SW480 (cell line): ENCODE results near the gene RBBP4.
"Not testable (repeated sequence)": the region's sequence is repeated elsewhere in the genome, so short reads cannot be mapped to it uniquely, and the experiment has no call there.

ENCODE experiments used
- DNase-seq: peaks from one replicate; pipeline ENCODE4 v3.0.0-alpha.2; 2016; ENCODE audit warnings: low spot score

Gene RBBP4

DNA sequence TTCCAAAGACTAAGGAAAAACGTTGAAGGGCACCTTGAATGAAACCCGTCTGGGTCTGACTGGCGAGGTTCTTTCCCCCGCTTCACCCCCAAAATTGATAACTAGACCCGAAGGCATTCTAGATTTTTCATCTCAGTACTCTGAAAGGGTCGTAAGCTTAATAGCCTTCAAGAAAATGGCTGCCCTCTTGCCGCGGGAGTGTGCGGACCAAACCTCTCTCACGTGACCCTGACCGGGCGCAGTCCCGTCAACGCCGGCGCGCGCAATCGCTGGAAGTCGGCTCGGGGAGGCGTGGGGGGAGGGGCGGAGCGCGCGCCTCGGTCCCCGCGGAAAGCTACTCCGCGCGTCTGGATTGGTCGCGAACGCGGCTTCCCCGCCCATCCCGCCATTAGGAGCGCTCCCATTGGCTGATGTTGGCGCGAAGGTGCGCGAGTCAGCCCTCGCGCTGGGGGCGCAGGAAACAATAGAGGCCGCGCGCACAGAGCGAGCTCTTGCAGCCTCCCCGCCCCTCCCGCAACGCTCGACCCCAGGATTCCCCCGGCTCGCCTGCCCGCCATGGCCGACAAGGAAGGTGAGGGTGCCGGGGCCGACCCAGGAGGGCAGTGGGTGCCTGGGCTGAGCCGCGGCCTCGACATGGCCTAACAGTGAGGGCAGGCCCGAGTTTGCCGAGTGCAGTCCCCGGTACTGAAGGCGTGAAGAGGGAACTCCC lies at the start of gene RBBP4:
Gene RBBP4, plus strand, starts transcription at position 457 of the 709 bp plus-strand sequence. Its CDS starts 99 bp downstream, at position 556.
- peak; percentile 94 for DNase-seq

GRCh38 chr1:32605711-32606424 lies 45.1 kb upstream of the RBBP4 start:
- DNase-seq, result no peak

DNA sequence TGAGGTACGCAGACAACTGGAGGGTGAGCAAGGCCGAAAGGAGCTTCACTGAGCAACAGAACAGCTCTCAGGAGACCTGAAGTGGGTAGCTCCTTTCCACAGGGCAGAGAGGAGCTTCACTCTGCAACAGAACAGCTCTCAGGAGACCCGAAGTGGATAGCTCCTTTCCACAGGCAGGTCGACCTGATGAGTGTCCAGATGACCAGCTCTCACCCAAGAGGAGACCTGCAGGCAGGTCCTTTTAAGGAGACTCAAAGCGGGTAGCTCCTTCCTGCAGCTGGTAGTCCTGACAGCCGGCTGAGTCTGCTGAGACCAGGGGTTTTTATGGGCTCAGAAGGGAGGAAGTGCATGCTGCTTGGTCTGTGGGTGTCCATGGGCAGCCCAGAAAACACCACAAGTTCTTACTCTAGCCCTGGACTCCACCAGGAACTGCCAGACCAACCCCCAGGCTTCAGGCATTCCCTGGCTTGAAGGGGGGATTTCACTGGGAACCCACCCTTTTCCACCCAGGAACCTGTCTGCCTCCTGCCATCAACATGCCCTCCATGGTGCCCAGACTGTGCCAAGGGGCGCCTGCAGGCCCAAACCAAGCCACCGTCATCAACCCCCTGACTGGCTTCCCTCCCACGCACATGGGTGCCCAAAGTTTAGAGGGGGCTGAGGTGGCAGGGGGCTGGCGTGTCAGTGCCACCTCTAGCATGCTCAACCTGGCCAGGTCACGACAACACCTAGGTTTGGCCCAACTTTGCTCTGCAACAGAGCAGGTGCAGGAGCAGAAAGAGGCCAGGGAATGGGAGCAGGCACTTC lies 44.2 kb upstream of the RBBP4 start:
- DNase-seq, result no peak

GRCh38 chr1:32609180-32609579 lies 41.8 kb upstream of the RBBP4 start:
- no peak for DNase-seq

DNA sequence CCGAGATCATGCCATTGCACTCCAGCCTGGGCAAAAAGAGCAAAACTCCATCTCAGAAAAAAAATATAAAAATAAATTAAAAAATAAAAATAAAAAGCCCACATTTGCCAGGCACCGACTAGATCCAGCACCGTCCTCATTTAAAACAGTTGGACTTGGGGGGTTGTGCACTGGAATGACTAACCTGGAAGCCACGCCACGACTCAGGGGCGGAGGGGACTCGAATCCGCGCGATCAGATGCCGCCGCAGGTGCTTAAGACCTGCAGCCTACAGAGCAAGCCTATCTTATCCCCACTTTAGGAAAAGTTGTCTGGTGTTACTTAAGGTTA lies 39.2 kb upstream of the RBBP4 start:
- DNase-seq, result no peak

DNA sequence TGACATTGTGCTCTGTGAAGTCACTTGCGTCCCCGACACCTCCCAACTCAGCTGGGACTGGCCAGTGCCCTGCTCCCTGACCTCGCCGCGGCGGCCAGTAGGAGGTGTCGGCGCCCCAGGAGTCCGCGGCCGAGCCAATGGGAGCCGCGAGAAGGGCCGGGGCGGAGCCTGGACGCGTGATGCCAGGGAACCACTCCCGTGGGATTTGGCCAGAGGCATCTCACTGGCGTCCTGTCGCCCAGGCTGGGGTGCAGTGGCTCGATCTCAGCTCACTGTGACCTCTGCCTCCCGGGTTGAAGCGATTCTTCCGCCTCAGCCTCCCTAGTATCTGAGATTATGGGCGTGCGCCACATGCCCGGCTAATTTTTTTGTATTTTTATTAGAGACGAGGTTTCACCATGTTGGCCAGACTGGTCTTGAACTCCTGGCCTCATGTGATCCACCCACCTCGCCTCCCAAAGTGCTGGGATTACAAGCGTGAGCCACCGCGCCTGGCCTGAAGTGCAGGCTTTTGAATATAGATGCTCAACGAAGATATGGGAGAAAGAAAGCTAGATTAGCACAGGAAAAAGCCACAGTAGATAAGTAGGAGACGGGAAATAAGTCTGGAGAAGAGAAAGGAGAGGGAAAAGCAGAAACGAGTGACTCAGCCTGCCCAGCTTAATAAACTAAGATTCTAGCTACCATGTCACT lies 38.7 kb upstream of the RBBP4 start:
- DNase-seq, result peak; percentile 83

GRCh38 chr1:32613472-32613871 lies 37.5 kb upstream of the RBBP4 start:
- no peak for DNase-seq

DNA sequence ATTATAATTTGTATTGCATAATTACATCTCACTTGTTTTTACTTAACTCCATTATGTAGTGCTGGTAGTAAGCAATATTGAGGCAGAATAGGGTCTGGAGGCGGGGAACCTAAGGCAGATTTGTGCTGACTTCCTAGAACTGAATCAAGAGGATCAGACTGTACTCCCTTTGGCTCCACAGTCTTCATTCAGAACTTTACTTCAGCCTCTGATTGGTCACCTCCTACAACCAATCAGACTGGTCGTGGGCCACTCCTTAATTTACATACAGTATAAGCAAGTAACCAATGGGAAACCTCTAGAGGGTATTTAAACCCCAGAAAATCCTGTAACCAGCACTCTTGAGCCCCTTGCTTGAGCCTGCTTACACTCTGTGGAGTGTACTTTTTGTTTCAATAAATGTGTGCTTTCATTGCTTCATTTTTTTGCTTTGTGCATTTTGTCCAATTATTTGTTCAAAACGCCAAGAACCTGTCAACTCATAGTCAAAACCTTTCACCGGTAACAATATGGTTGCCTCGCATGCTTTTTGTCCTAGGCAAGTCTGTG lies 32.3 kb upstream of the RBBP4 start:
- DNase-seq, result no peak

DNA sequence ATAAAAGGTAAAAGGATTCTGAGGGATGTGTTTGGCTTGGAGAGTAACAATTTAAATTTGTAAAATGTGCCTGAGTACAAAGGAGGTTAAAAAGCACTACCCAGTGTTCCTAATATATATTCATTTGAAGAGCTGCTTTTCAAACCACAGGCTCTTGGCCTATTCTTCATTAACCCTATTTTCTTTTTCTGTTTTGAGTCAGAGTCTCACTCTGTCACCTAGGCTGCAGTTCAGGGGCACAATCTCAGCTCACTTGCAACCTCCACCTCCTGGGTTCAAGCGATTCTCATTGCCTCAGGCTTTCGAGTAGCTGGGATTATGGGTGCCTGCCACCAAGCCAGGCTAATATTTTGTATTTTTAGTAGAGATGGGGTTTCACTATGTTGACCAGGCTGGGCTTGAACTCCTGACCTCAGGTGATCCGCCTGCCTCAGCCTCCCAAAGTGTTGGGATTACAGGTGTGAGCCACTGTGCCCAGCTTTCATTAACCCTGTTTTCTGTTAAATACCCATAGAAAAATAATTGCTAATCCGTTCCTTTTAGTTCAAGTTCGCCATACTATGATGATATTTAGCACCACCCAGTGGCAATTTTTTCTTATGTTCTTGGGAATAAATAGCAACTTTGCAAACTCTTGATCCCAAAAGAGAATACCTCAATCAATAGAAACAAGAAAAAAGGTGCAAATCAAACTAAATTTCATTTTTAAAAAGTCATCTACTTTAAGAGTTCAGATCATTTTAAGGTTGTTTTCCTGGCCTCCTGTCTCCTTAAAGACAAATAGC lies 31.1 kb upstream of the RBBP4 start:
- no peak for DNase-seq

DNA sequence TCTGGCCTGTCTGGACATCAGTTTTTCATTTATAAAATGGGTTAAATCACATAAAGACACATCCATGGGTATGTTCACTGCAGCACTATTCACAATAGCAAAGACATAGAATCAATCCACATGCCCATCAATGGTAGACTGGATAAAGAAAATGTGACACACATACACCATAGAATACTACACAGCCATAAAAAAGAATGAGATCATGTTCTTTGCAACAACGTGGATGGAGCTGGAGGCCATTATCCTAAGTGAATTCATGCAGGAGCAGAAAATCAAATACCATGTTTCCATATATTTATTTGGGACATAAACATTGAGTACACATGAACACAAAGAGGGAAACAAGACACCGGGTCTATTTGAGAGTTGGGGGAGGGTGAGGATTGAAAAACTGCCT lies 28.8 kb upstream of the RBBP4 start:
- DNase-seq, result no peak

DNA sequence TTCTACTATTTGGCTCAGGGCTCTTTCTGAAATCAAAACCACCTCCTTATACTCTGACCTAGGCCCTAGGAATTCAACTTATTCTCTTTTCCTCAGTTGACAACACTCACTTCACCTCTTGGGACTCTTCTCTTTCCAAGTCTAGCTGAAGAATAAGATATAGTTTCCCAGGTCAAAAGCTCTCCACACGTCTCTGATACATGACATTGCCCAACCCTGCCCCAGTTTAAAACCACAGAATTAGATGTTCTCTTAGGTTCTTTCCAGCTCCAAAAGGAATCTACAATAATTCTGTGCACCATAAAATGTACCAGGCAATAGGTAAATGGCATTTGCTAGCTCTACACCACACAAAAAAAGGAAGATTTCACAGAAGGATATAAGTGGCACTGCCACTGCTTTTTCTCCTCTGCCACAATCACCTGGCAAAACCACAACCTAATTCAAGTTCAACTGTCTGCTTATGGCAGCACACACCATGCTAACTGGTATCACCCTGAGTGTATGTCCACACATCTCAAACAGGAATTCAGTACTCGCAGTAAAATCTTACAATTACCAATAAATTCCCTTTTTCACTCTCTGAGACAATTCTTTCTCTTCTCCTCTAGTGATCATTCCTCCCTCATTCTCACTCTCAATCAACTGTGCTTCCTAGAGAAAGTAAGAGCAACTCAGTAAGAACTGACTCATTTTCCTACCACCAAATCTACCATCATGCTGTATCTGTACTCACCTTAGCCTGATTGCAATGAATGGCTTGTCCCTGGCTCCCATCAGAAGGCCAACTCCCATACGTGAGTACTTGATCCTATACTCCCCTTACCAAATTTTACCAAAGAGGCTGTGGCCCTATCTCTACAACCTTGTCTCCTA lies 28.0 kb upstream of the RBBP4 start:
- DNase-seq, result no peak

DNA sequence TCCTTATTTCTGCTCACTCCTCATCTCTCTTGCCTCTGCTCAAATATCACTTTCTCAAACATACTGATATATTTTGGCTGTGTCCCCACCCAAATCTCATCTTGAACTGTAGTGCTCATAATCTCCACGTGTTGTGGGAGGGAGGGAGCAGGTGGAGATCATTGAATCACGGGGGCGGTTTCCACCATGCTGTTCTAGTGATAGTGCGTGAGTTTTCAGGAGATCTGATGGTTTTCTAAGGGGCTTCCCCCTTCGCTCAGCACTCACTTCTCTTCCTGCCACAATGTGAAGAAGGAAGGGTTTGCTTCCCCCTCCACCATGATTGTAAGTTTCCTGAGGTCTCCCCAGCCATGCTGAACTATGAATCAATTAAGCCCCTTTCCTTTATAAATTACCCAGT lies 27.2 kb upstream of the RBBP4 start:
- no peak for DNase-seq

DNA sequence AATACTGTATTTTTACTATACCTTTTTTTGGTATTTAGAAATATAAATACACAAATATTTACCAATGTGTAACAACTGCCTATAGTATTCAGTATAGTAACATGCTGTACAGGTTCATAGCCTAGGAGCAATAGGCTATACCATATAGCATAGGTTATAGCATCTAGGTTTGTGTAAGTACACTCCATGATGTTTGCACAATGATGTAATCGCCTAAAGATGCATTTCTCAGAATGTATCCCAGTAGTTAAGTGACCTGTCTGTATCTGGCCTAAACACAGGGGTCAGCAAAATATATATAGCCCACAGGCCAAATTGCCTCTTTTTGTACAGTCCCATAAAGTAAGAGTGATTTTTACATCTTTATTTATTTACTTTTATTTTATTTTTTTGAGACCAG lies 24.8 kb upstream of the RBBP4 start:
- DNase-seq, result no peak

DNA sequence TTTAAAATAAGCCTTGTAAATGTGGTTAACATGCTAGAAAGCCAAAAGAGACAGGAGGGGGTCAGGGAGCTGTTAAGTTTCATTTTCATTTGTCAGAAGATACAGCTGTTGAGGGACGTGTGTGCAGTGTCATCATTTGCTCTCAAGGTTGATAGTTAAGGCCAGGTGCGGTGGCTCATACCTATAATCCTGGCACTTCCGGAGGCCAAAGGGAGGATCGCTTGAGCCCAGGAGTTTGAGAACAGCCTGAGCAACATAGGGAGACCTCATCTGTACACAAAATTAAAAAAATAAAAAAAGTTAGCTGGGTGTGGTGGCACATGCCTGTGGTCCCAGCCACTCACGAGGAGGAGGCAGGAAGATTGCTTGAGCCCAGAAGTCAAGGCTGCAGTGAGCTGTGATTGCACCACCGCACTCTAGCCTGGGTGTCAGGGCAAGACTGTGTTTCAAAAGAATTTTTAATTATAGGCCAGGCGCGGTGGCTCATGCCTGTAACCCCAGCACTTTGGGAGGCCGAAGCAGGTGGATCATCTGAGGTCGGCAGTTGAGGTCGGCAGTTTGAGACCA lies 23.3 kb upstream of the RBBP4 start:
- DNase-seq, result no peak

DNA sequence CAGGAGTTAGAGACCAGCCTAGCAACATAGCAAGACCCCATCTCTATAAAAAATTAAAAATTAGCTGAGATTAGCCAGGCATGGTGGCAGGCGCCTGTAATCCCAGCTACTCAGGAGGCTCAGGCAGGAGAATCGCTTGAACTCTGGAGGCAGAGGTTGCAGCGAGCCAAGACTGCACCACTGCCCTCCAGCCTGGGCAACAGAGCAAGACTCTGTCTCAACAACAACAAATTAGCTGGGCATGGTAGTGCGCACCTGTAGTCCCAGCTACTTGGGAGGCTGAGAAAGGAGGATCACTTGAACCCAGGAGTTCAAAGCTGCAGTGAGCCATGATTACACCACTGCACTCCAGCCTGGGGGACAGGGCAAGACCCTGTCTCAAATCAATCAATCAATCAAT lies 20.8 kb upstream of the RBBP4 start:
- DNase-seq, result not testable (repeated sequence)

- no peak for DNase-seq
Measured at GRCh38 chr1:32632829-32633228, 18.2 kb upstream of the RBBP4 start.

DNA sequence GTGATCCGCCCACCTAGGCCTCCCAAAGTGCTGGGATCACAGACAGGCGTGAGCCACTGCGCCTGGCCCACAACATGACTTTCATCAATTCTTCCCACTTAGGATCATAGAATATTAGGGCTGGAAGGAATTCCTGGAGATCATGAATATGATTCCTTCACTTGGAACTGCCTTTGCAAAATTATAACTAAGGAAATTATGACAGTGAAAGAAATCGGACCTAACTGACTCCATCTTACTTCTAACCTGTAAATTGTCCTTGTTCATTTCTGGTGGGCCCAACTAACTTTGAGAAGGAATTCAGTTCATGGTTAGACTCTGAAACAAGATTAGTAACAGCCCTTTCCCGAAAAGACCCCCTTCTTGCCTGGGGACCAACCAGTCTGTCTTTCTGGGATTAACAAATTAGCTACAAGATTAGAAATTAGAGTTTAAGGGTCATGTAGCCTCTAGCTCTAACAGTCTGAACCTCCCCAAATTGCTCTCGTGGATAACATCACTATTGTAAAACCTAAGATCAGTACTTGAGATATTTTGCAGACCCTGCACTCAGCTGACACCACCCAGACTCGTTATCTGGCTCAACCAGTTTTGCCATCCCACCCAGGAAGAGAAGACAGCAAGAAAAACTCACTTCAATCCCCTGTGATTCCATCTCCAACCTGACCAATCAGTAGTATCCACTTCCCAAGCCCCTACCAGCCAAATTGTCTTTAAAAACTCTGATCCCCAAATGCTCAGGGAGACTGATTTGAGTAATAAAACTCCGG lies 15.3 kb upstream of the RBBP4 start:
- DNase-seq, result no peak

DNA sequence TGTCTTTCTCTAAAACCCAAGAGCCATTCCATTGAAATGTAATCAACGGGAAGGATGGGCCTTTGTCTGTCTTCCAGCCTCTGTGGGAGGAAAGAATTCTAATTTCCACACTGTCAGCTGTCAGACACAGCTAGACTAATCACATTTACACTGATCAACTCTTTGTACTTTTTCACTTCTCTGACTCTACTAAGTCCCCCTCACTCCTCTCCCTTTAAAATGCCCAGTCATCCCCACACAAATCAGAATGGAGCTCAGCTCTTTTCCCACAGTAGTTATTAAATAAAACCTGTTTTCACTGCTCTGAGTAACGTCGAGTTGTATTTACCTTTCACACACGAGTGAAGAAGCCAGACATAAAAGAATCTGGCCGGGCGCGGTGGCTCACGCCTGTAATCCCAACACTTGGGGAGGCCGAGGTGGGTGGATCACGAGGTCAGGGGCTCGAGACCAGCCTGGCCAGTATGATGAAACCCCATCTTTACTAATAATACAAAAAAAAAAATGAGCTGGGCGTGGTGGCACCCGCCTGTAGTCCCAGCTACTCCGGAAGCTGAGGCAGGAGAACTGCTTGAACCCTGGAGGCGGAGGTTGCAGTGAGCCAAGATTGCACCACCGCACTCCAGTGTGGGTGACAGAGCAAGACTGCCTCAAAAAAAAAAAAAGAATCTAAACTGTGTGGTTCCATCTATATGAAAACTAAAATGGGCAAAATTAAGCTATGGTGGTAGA lies 13.9 kb upstream of the RBBP4 start:
- DNase-seq, result no peak
